Fibroblast of pulmonary artery (primary cell): Measurements from ENCODE around the gene UROS.

ENCODE experiments used
- DNase-seq: peaks from one replicate; pipeline ENCODE4 v3.0.0-alpha.2; 2010; ENCODE audit warnings: low read depth
- H3K4me3 ChIP-seq: replicated peaks from 2 replicates; pipeline ENCODE4 v1.5.1; 2011; ENCODE audit warnings: low read depth, mild to moderate bottlenecking, control low read depth, low read length, moderate library complexity
- TF ChIP-seq, protein P1 (sequence below): IDR thresholded peaks from 2 replicates; pipeline ENCODE4 v1.5.1; 2011; ENCODE audit warnings: mild to moderate bottlenecking, control low read depth, low read length, inconsistent platforms; ENCODE audit errors: missing control alignments

Gene UROS

DNA sequence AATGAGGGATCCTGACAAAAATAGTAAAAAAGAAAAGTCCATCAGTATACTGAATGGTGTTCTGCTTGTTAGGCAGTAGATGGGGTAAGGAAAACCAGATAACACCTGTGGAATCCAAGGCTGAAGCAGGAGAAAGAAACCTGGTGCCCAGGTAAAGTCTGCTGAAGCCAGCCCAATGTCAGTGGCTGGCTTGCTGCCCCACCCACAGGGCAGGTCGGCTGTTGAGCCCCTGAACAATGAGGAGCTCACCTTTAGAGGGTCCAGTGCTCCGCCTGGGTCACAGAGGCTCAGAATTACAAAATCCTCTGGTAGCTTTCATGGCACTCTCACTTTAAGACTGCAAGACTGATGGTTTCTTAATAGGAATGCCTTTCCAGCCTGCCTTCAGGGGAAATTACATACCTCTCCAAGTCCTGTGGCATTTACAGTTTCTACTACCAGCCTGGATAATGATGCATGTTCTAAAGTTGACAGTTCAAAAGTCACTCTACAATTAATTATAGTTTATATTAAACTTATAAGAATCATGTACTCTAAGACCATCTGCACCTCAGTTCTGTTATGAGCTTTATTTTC lies 34.2 kb upstream of the UROS start:
- DNase-seq = no peak
- TF ChIP-seq, protein P1, sequence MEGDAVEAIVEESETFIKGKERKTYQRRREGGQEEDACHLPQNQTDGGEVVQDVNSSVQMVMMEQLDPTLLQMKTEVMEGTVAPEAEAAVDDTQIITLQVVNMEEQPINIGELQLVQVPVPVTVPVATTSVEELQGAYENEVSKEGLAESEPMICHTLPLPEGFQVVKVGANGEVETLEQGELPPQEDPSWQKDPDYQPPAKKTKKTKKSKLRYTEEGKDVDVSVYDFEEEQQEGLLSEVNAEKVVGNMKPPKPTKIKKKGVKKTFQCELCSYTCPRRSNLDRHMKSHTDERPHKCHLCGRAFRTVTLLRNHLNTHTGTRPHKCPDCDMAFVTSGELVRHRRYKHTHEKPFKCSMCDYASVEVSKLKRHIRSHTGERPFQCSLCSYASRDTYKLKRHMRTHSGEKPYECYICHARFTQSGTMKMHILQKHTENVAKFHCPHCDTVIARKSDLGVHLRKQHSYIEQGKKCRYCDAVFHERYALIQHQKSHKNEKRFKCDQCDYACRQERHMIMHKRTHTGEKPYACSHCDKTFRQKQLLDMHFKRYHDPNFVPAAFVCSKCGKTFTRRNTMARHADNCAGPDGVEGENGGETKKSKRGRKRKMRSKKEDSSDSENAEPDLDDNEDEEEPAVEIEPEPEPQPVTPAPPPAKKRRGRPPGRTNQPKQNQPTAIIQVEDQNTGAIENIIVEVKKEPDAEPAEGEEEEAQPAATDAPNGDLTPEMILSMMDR = no peak
- H3K4me3 ChIP-seq = no peak overlapping the region

- TF ChIP-seq, protein P1 = no peak
- DNase-seq = no peak
- H3K4me3 ChIP-seq = no peak overlapping the region
Measured at GRCh38 chr10:125852487-125852886, 29.4 kb upstream of the UROS start.

DNA sequence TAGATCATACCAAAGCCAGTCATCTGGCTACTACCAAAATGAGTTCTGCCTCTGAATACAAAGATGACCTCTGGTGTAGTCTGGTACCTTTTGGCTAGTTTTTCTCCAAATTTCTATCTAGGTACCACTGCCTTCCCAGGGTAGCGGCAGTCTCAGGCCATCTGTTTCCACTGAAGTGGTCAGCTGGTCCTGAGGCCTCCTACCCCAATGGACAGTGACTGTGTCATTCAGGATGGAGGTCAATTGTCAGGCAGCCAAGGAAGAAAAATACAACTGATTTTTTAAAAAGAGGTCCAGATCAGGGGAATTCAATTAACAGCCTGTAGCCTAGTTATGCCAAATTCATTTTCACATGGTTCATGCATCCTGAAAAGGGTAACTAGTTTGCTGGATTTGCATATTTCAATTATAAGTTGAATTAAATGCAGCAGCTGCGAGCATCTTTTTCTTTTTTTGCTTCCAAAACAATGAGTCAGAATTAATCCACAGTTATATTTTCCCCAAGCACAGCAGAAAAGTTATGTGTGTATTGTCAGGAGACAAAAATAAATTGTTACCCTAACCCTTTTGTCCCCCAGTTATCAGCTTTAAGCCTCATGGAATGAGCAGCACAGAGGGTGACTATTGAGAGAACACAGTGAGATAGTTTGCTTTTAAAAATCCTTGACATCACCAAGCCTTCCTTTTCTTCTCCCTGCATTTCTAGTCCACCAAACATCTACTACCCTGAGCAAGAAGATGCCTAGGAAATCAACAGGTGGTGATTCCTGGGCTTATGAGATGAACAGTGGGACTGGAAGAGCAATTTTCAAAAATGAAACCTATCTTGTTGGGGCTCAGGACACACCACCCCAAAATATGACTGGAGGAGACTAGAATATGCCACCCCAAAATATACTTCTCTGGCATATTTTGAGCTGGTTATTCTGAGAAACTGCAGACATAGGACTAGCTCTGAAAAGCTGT lies 28.0 kb upstream of the UROS start:
- no peak for DNase-seq
- TF ChIP-seq, protein P1 = no peak
- no peak overlapping the region for H3K4me3 ChIP-seq

DNA sequence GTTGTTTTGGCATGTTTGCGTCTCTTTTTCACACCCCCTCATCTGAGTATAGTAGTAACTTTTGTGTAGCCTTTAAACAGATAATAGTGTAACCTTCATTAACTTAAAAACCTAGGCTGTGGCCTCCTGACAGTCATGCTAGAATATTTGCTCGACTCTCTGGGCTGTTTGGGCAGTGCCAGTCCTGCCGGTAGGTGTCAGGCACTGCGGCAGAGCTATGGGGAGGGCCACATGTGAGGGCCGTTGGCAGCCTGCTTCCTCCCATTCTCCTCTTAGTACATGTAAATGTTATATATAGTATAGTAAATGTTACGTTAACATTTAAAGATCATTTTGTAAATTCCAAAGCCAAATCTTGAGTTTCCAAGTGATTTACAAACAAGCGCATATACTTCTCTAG lies 26.4 kb upstream of the UROS start:
- DNase-seq = no peak
- H3K4me3 ChIP-seq = no peak overlapping the region
- TF ChIP-seq, protein P1 = no peak

DNA sequence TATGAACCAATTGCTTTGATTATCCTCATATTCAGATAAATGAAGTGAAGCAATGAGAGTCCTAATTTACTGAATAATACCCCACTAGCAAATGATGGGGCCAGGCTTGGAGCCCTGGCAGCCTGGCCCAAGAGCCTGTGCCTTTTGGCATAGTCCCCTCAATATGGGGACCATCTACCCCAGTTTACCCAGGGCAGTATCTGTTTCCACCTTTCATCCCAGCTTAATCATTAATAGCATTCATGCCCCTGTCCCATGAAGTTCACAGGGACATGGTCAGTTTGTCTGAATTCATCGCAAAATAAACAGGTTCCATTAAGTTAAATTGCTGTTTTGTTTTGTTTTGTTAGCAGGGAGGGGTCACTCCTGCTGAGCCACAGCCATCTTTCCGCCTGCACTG lies 25.8 kb upstream of the UROS start:
- no peak overlapping the region for H3K4me3 ChIP-seq
- TF ChIP-seq, protein P1 = no peak
- no peak for DNase-seq

GRCh38 chr10:125848371-125848770 lies 25.3 kb upstream of the UROS start:
- TF ChIP-seq, protein P1 = no peak
- no peak for DNase-seq
- no peak overlapping the region for H3K4me3 ChIP-seq

DNA sequence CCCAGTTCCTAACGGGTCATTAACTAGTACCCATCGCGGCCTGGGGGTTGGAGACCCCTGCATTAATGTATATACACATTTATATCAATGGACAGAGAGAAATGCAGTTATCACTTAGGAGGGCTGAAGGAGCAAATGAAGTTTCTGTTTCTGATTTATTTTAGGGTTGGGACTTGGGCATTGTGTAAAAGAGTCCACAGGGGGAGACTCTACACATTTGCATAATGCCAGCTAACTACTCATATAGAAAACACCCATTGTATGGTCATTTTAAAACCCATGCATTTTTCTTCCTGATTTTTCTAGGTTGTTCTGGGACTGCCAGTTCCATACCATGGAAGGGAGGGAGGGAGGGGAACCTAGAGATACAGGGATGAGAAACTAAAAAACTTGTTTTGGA lies 23.8 kb upstream of the UROS start:
- TF ChIP-seq, protein P1 = no peak
- no peak for DNase-seq
- H3K4me3 ChIP-seq = no peak overlapping the region
